ENCODE data around the gene ITGA11.

DNA sequence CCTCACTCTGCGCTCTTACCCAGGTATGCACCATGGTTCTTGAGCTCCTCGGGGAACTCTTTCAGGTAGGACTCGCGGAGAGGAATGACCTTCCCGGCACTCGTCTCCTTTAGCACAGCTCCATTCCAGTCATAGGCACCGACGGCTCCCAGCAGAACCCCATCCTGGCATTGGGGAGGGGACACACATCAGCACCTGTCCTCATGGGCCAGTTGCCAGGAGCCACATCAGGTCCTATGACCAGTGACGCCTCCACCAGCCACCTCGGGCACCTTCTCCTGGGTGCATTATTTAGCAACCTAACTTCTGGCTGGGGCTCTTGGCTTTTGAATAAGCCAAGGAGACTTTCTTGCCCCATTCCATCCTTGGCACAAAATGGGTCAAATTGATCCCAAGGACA is 92.5 kb downstream of the ITGA11 start:
- no peak for TF ChIP-seq YY1 (IDR thresholded peaks at IDR 0.05; ENCODE audit: insufficient read depth, insufficient read length)
- no peak for TF ChIP-seq ZNF274 (IDR thresholded peaks at IDR 0.05; ENCODE audit: low read depth, low read length)
- no peak for TF ChIP-seq SUZ12 (IDR thresholded peaks at IDR 0.05; ENCODE audit: extremely low read depth, insufficient read depth, insufficient read length)
